GM19025 (cell line): ENCODE results near the gene EXOSC9.

Source experiments
- ATAC-seq: cut with Tn5 transposase; IDR thresholded peaks from one replicate; pipeline ENCODE4 v1.9.1; 2021; ENCODE audit warnings: mild to moderate bottlenecking, low read depth, moderate library complexity; ENCODE audit not compliant: unreplicated experiment

The EXOSC9 gene

GRCh38 chr4:121786221-121786620, 14.9 kb upstream of the EXOSC9 start:
- no peak for ATAC-seq

GRCh38 chr4:121788896-121789295, 12.2 kb upstream of the EXOSC9 start:
- ATAC-seq, result peak; percentile 75

- no peak for ATAC-seq
Observed at GRCh38 chr4:121789455-121789854, 11.7 kb upstream of the EXOSC9 start.

GRCh38 chr4:121789960-121790829, 10.9 kb upstream of the EXOSC9 start:
- no peak for ATAC-seq

GRCh38 chr4:121790976-121791375, 10.1 kb upstream of the EXOSC9 start:
- ATAC-seq, result no peak

- ATAC-seq, result no peak
Observed at GRCh38 chr4:121791481-121791880, 9.6 kb upstream of the EXOSC9 start.

GRCh38 chr4:121792966-121793365, 8.2 kb upstream of the EXOSC9 start:
- ATAC-seq, result no peak

- no peak for ATAC-seq
Observed at GRCh38 chr4:121794505-121795188, 6.5 kb upstream of the EXOSC9 start.

- no peak for ATAC-seq
Observed at GRCh38 chr4:121796283-121796682, 4.8 kb upstream of the EXOSC9 start.

- no peak for ATAC-seq
Observed at GRCh38 chr4:121799208-121799823, 1.8 kb upstream of the EXOSC9 start.

GRCh38 chr4:121799867-121800501, 1.1 kb upstream of the EXOSC9 start:
- ATAC-seq, result no peak

- peak; percentile 14 for ATAC-seq
Observed at GRCh38 chr4:121800638-121800960, 524 bp upstream of the EXOSC9 start.

- no peak for ATAC-seq
Observed at GRCh38 chr4:121801715-121802075, 572 bp downstream of the EXOSC9 start.

GRCh38 chr4:121806411-121806810, 5.3 kb downstream of the EXOSC9 start:
- ATAC-seq, result no peak

GRCh38 chr4:121811122-121811521, 10.0 kb downstream of the EXOSC9 start:
- ATAC-seq, result no peak

GRCh38 chr4:121814756-121815155, 13.6 kb downstream of the EXOSC9 start:
- no peak for ATAC-seq

- ATAC-seq, result no peak
Observed at GRCh38 chr4:121817006-121817405, 15.9 kb downstream of the EXOSC9 start.

- ATAC-seq, result no peak
Observed at GRCh38 chr4:121817701-121818100, 16.6 kb downstream of the EXOSC9 start.

GRCh38 chr4:121818215-121818614, 17.1 kb downstream of the EXOSC9 start:
- ATAC-seq, result no peak

GRCh38 chr4:121819216-121819965, 18.3 kb downstream of the EXOSC9 start:
- ATAC-seq, result no peak
